Measurements from ENCODE around the gene ANXA11.

Gene ANXA11

GRCh38 chr10:80188713-80189112 lies 16.6 kb downstream of the ANXA11 start:
- no peak for DNase-seq (ENCODE audit: low read depth, low spot score)

DNA sequence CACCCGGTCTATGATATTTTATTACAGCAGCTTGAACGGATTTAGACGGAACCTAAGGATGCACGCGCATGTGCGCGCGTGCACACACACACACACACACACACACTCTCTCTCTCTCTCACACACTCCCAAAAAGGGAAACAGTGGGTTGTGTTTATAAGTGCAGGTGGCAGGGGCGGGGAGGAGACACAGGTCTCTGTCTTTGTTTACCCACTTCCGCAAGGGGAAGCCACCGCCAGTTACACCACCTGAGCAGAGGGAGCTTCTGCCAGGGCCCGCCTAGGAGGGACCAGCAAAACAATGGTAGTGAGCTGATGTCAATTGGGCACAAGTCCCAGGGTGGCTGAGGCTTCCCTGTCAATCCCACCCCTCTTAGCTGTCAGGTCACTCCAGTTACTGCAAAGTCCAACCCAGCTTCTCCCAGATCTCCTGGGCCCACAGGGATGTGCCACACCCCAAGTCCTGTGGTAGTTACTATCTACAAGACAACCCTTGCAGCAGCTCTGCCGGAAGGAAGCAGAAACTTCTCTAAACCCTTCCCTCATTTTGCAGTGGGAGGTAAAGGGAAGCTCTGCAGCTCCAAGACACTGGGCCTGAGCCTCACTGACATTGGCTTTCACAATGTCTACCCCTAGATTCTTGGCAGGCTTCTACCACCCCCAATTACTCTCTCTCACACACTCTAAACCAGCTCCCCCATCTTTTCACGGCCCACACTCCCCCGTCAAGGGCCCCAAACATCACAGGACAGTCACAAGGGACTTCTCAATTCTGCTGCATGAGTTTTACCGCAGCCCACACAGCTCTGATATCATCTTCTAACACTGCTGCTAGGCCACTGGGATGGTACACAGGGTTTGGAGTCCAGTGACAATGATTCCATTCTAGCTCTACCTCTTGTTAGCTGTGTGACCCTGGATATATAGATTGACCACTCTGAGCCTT lies 17.6 kb downstream of the ANXA11 start:
- DNase-seq (ENCODE audit: low read depth, low spot score): no peak

DNA sequence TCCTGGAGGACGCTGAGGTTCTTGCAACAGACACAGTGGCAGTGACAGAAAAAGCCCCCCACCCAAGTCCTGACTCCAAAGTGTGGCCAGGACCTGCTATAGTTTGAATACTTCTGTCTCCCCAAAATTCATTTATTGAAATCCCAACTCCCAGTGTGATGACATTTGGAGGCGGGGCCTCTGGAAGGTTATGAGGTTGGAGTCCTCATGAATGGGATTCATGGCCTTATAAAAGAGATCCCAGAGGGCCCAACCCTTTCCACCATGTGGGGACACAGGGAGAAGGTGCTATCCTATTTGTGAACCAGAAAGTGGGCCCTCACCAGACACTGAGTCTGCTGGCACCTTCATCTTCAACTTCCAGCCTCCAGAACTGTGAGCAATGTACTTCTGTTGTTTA lies 18.3 kb downstream of the ANXA11 start:
- DNase-seq (ENCODE audit: low read depth, low spot score): no peak

GRCh38 chr10:80186364-80187012 lies 18.8 kb downstream of the ANXA11 start:
- no peak for DNase-seq (ENCODE audit: low read depth, low spot score)

- no peak for DNase-seq (ENCODE audit: low read depth, low spot score)
These were observed 19.6 kb downstream of the ANXA11 start for GRCh38 chr10:80185578-80186299.

- no peak for DNase-seq (ENCODE audit: low read depth, low spot score)
These were observed 21.0 kb downstream of the ANXA11 start for GRCh38 chr10:80184291-80184690.

DNA sequence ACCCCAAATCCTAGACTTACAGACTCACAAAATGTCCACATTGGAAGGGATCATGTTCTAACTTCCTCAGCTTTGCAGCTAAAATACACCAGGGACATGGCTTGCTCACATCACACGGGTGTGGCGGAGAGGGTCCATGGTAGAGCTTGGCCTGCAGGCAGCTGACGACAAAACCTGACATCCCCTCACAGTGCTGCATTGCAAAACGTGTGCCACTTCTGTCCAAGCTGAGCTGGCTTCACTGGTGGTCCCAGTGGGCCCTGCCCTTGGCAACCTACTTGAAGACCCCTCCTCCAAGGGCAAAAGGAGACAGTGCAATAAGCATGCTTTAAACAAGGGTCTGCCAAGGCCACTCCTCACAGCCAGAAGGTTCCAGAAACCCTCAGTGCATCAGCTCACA lies 21.9 kb downstream of the ANXA11 start:
- DNase-seq (ENCODE audit: low read depth, low spot score): no peak

- no peak for DNase-seq (ENCODE audit: low read depth, low spot score)
These were observed 22.4 kb downstream of the ANXA11 start for GRCh38 chr10:80182986-80183385.

DNA sequence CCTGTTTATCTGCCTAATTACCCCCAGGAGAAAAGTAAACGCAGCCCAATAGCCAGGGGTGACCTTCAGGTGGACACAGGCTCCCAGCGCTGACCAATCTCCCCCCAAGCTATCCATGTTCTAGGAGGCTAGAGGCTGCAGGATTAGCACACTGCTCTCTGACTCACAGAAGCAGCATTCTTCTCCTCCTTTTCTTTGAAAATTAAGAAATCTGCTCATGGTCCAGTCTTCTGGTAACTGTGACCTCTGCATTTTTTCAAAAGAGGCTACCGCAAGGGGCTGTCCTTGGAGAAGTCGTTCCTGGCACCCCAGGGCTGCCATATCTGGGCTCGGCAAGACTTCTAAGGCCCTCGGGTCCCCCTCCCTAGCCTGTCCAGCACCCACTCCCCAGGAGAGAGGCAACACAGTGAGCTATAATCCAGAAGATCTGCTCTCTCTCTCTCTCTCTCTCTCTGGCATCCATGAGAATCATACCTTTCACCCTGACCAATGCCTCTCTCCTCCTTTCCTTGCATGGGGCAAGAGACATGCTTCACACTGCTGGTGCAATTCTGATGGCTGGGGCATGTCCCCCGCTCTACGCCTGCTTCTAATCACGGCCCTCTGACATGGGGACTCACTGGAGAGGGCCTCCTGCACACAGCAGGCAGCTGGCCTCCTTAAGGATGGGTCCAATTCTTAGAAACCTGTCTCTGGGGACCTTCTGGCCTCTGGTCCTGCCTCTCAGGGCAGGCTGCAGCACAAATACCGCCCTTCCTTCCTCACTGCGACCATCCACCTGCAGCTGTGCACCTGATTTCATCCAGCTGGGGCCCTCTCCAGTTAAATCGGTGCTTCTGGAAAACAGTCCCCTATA lies 27.3 kb downstream of the ANXA11 start:
- no peak for DNase-seq (ENCODE audit: low read depth, low spot score)

GRCh38 chr10:80176526-80176925 lies 28.8 kb downstream of the ANXA11 start:
- DNase-seq (ENCODE audit: low read depth, low spot score): no peak

DNA sequence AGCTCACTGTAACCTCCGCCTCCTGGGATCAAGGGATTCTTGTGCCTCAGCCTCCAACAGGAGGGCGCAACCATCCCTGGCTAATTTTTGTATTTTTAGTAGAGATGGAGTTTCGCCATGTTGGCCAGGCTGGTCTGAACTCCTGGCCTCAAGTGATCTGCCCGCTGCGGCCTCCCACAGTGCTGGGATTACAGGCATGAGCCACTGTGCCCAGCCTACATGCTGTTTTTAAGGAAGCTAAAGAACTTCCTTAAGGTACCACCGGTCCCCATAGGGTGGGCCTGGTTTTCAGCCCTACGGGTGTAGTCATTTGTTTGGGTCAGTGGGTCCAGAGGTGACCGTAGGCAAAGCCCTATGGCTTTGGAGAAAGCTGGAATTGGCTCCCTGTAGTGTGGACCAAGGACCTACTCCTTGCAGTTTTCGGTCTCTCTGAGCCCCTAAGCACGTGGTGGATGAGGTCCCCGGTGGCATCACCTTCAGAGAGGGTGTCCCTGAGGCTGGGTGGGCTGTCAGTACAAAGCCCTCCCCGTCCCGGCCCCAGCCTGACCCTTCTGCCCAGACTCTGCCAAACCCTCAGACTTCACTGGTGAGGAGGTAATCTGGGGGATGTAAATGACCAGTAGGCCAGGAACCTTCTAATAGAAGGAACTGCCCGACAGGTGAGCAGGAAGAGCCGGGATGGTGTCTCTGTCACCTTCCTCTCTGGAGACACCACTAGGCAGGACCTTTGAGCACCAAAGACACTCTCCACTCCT lies 30.5 kb downstream of the ANXA11 start:
- DNase-seq (ENCODE audit: low read depth, low spot score): no peak

GRCh38 chr10:80173466-80173865 lies 31.9 kb downstream of the ANXA11 start:
- DNase-seq (ENCODE audit: low read depth, low spot score): no peak

- no peak for DNase-seq (ENCODE audit: low read depth, low spot score)
These were observed 32.4 kb downstream of the ANXA11 start for GRCh38 chr10:80172896-80173295.

DNA sequence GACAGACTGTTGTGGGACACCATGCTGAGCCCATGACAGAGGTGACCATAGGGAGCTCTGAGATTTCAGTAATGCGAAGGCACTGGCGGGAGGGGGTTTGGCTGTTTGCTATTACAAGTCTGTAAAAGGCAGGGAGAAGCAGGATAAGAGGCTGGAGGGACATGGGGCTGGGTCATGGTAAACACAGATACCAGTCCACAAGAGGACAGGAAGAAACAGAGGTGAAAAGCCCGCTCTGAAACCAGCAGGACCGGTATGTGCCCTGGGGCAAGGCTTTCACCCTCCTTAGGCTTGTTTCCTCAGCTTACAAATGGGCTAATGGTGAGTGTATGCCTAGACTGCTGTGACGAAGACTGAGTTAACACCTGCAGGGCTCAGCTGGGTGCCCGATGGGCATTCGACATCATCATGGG lies 34.1 kb downstream of the ANXA11 start:
- DNase-seq (ENCODE audit: low read depth, low spot score): no peak

DNA sequence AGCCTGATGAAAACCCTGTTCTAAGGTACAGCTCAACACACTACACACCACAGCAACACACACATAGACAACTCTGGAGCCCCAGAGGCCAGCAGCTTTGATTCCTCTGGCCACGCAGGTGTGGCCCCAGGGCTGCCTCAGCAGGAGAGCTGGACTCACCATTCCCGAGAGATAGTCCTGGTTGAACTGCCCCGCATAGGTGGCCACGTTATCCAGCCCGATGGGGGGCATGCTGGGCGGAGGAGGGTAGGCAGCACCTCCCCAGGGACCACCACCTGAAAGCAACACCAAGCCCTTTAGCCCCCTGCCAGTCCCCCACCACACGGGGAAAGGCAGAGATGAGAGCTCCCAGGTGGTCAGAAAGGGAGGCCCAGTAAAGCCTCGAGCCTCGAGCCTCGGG lies 34.7 kb downstream of the ANXA11 start:
- DNase-seq (ENCODE audit: low read depth, low spot score): no peak

DNA sequence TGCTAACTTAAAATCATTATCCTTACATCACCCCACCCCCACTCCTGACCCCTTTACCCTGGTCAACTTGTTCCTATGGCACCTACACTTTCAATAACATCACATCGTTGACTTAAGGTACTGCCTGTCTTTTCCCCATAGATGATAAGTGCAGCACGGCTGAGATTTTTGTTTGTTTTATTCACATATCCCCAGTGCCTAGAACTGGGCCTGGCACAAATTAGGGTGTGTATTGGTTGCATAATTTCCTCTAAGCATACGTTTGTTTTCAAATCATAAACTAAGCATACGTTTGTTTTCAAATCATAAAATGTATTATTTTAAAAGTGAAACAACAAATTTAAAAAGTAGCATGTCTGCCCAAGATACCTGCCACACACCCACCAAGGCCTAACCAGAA lies 35.3 kb downstream of the ANXA11 start:
- no peak for DNase-seq (ENCODE audit: low read depth, low spot score)

GRCh38 chr10:80168679-80169380 lies 36.5 kb downstream of the ANXA11 start:
- no peak for DNase-seq (ENCODE audit: low read depth, low spot score)

DNA sequence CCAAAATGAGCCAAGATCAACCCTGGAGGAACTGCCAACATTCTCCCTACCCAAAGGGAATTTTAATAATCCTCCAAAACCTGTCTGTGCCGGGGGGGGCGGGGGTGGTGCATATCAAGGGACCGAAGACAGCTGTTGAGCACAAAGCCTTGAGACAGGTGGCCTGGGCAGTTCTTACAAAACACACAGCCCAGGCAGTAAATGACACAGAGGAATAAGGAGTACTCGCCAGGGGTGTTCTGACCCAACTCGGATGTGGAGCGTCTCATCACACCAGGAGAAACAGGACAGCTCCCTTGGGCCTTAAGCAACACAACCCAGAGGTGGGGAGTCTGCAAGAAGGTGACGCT lies 37.2 kb downstream of the ANXA11 start:
- no peak for DNase-seq (ENCODE audit: low read depth, low spot score)

- no peak for DNase-seq (ENCODE audit: low read depth, low spot score)
These were observed 37.7 kb downstream of the ANXA11 start for GRCh38 chr10:80167471-80168161.
